DMS153 treated with DMSO at 0.1 percent for 48 hours (cell line): Measurements from ENCODE around the gene CNTNAP4.

ENCODE experiments used
- DNase-seq: peaks from one replicate; lab custom pipeline; 2025; ENCODE audit not compliant: unreplicated experiment; lab: John Stamatoyannopoulos, UW

Gene CNTNAP4

GRCh38 chr16:76303637-76304314 lies 26.6 kb downstream of the CNTNAP4 start:
- DNase-seq: no peak

GRCh38 chr16:76309639-76310335 lies 32.6 kb downstream of the CNTNAP4 start:
- DNase-seq: no peak

GRCh38 chr16:76311260-76311659 lies 34.1 kb downstream of the CNTNAP4 start:
- DNase-seq: no peak

- DNase-seq: no peak
Observed at GRCh38 chr16:76318565-76318964, 41.4 kb downstream of the CNTNAP4 start.

- no peak for DNase-seq
Observed at GRCh38 chr16:76329106-76329505, 51.9 kb downstream of the CNTNAP4 start.

- DNase-seq: no peak
Observed at GRCh38 chr16:76335180-76335974, 58.2 kb downstream of the CNTNAP4 start.

GRCh38 chr16:76336112-76336511 lies 58.9 kb downstream of the CNTNAP4 start:
- DNase-seq: no peak

GRCh38 chr16:76338472-76338871 lies 61.3 kb downstream of the CNTNAP4 start:
- no peak for DNase-seq

GRCh38 chr16:76343769-76344168 lies 66.6 kb downstream of the CNTNAP4 start:
- no peak for DNase-seq

- DNase-seq: no peak
Observed at GRCh38 chr16:76345163-76345661, 68.0 kb downstream of the CNTNAP4 start.

GRCh38 chr16:76346210-76346609 lies 69.0 kb downstream of the CNTNAP4 start:
- no peak for DNase-seq

- DNase-seq: no peak
Observed at GRCh38 chr16:76351441-76351840, 74.2 kb downstream of the CNTNAP4 start.

- DNase-seq: no peak
Observed at GRCh38 chr16:76360404-76360803, 83.2 kb downstream of the CNTNAP4 start.

GRCh38 chr16:76370344-76370743 lies 93.1 kb downstream of the CNTNAP4 start:
- no peak for DNase-seq

GRCh38 chr16:76371441-76371840 lies 94.2 kb downstream of the CNTNAP4 start:
- DNase-seq: no peak

GRCh38 chr16:76373998-76374397 lies 96.8 kb downstream of the CNTNAP4 start:
- no peak for DNase-seq

- no peak for DNase-seq
Observed at GRCh38 chr16:76376988-76377387, 99.8 kb downstream of the CNTNAP4 start.

- no peak for DNase-seq
Observed at GRCh38 chr16:76378020-76378419, 100.8 kb downstream of the CNTNAP4 start.

GRCh38 chr16:76381096-76381495 lies 103.9 kb downstream of the CNTNAP4 start:
- no peak for DNase-seq

- DNase-seq: no peak
Observed at GRCh38 chr16:76385601-76386230, 108.5 kb downstream of the CNTNAP4 start.

GRCh38 chr16:76386784-76387183 lies 109.6 kb downstream of the CNTNAP4 start:
- no peak for DNase-seq
